Measurements from ENCODE around the gene NAB2.

NAB2 gene

DNA sequence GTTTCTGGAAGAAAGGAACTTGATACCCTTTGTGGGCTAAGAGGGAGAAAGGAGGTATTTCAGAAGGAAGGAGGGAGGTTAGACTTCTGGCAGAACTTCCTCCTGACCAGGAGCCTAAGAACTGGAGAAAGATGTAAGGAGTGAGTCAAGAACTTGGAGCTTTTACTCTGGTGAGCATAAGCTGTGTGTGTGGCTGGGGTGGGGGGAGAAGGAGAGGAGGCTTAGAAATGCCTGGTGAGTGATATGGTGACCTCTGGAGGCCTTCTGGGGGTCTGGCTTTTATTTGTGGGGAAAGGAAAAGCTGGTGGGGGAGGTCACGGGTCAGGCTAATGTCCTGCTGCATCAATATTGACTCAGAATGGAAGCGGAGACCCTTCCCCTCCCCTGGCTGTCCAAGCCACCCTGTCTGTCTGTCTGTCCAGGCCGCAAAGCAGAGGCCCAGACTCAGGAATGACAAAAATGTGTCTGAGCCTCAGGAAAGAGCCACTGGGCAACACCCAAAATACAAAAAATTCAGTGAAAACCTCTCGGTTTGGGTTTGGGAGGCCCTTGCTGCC is 44.2 kb downstream of the NAB2 start:
- no peak for DNase-seq (ENCODE audit: low read depth)

DNA sequence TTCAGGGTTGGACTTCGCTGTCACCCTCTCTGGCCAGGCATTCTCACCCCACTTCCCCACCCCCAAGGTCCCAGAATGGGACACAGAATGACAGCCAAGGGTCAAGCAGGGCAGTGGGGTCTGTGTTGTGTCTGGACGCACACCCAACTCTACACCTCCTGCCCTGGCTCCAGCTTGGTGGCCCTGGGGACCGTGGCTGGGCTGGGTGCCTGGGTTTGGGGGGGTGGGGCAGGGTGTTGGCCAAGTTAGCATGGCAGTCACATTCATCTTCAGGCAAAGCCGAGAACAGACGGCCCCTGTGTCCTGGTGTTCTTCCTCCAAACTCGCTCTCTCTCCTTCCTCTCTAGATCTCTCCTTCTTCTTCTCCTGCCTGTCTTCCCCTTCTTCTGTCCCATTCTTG is 45.0 kb downstream of the NAB2 start:
- DNase-seq (ENCODE audit: low read depth), result no peak

DNA sequence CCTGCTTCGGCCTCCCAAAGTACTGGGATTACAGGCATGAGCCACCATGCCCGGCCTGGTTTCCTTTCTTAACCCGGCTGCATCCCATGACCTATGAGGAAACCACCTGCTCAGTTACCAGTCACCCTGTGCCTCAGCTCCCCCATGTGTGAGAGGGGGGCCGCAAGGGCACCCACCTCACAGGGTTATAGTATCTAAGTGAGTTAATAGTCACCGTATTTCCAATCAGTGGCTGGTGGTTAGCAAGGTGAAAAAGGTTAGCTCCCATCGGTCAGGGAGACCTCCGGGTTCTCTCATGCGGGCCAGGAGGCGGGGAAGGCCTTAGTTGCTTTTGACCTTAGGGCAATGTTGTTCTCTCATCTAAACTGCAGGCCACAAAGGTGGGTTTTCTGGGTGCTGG is 46.0 kb downstream of the NAB2 start:
- DNase-seq (ENCODE audit: low read depth), result no peak

DNA sequence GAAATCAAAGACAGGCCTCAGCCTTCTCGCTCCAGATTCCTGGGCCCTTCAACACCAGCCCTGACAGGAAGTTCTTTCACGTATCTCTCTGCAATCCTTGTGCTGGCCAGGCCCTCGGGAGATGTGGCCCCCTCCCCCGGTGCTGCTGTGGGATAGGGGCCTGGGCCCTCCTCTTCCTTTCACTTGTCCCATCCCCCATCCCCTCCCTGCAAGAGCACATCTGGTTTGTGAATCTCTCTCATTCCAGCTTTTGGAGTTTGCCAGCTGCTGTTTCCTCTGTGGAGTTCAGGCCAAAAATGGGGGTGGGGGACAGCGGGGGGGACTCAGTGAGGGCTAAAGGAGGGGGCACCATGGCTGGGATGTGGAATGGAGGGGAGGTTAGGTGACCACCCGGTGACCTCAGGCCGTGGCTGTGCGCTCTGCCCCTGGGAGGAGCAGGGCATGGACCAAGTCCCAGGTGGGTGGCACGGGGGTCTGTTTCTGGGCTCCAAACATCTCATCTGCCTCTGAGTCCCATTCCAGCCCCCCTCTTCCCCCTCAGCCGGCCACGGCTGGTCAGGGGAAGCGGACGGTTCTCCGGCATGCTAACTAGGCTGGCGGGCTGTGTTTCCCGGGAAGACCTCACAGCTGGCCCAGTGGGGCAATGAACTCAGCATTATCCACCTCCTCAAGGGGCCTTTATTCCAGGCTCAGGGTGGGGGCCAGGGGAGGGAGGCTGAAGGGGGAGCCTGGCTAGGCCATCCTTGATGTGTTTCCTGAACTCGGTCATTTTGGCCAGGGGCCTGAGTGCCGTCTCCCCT is 46.8 kb downstream of the NAB2 start:
- no peak for DNase-seq (ENCODE audit: low read depth)

DNA sequence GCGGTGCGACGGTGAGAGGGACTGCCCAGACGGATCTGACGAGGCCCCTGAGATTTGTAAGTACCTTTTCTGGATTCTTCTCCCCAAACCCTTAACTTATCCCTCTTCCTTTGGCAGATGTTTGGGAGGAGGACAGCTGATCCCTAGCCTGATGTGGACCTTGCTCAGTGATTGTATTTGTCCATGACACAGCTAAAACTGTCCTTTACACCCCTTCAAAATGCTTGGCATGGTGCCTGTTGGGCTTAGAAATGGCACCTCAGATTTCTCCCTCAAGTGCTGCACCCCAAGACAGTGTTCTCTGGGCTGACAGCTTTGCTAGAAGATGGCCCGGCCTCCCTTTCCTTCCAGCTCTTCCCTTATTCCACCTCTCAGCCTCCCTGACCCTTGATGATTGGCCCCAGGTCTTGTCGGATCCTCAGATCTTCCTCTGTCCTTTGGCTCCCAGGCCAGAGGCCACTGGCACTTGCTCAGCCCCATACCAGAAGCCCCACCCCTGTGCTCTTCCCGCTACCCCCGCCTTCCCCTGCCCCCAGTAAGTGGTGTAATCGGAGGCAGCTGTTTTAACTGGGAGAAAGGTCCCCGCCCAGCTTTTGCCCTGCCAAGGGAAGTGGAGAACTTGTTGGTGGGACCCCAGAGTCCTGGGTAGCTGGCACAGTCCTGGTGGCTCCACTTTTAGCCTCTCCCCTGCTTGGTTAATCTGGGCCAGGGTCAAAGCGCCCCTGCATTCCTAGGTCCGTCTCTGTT is 49.8 kb downstream of the NAB2 start:
- no peak for DNase-seq (ENCODE audit: low read depth)

DNA sequence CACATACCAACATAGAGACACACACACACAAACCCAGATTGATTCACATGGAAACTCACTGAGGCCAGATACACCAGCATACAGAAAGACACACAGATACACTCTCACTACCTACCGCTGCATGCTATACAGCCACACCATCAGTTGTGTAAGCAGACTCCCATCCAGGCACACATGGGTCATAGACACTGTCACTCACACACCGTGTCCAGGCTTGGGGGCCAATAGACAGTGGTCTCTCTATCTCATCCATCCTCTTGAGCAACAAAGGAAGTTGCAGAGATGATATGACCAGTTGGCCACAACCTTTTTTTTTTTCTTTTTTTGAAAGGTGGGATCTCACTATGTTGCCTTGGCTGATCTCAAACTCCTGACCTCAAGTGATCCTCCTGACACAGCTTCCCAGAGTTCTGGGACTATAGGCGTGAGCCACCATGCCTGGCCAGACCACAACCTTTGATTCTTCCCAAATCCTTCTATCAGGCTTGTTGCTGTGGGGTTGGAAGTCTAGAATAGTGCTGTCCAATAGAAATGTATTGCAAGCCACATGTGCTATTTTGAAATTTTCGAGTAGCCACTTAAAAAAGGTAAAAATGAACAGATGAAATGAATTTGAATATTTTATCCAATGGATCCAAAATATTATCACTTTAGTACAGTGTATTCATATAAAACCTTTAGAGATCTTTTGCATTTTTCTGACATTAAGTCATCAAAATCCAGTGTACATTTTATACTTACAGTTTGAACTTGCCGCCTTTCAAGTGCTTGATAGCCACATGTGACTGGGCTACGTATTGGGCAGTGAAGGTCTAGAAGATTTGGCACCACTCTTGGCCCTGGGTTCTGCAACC is 51.1 kb downstream of the NAB2 start:
- DNase-seq (ENCODE audit: low read depth), result no peak

DNA sequence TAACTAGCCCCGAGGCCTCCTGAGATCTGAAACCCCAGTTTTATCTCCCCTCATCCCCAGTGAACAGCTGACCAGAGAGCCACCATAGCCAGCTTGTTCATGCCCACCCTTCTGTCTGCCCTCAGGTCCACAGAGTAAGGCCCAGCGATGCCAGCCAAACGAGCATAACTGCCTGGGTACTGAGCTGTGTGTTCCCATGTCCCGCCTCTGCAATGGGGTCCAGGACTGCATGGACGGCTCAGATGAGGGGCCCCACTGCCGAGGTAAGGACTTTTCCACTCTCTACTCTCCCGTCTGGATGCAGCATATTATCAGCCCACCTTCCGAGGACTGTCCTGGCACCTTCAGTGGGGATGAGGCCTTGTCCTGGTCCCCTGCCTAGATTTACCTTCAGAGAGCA is 52.3 kb downstream of the NAB2 start:
- no peak for DNase-seq (ENCODE audit: low read depth)

DNA sequence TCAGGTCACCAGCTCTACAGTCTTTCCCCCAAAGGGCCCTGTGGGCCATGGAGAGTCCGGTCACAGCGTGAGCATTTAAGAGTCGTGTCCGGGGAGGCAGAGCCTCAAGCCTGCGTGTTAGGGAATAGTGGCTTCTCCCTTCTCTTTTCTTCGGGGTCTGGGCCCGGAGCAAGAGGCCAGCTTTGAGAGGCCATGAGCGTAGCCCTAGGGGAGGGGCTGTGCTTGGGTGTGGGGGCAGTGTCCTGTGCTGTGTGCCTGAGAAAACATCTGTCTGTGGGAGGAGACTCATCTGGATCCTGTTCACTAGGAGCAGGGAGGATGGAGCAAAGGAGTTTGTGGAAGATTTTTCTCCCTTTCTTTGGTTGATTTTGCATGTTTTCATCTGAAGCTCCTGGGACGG is 53.2 kb downstream of the NAB2 start:
- no peak for DNase-seq (ENCODE audit: low read depth)

DNA sequence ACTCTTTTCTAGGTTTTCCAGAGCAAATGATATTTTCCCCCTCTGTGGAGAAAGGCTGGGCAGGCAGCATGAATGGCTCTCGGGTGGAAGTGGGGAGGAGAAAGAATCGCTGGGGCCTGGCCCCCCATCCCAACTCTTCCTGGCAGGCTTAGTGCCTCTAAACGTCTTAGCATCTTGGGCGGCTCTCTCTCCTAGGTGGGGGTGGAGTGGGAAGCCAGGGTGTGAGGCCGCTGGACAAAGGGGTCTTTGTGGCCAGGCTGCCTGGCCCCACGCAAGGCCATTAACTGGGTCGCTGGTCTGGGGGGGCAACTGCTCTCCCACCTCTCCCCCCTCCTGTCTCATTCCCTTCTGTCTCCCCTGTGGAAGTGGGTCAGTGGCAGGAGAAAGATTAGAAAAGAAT is 53.8 kb downstream of the NAB2 start:
- DNase-seq (ENCODE audit: low read depth), result no peak

DNA sequence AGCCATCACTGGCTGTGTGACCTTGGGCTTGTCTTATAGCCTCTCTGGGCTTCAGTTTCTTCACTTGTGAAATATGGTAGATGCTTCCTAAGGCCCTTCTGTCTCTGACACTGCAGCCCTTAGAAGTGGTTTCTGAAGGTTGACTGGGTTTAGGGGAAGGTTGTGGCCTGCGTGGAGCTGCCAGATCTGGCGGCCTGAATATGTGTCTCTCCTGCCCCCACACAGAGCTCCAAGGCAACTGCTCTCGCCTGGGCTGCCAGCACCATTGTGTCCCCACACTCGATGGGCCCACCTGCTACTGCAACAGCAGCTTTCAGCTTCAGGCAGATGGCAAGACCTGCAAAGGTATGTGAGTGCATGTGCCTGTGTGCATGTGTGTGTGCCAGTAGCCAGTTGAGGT is 54.5 kb downstream of the NAB2 start:
- no peak for DNase-seq (ENCODE audit: low read depth)
